ENCODE measurements around the gene ZNRF1.

GRCh38 chr16:75130150-75130771 is 131.4 kb downstream of the ZNRF1 start:
- TF ChIP-seq POLR2A (IDR thresholded peaks at IDR 0.05) (no peak), CTCF (IDR thresholded peaks at IDR 0.05) (no peak)

Measured in testis (tissue), 2 donors.